Caco-2 (cell line): ENCODE measurements around the gene INO80D. TPM values are rescaled to one million over a fixed set of nuclear protein-coding genes. Genes with fewer than 3 reads are reported as not detected.
A peak's percentile ranks its signal among the peaks of the same experiment; 100 is the strongest.

Source experiments
- BruUV-seq: library from RNA; stranded (reverse); fragments of 400-500 nt; replicated peaks from 2 replicates; lab custom pipeline; 2021; lab: Mats Ljungman, UMichigan
- CTCF ChIA-PET: fragments of 300-600 bp; sonication (Branson Sonifier 250); formaldehyde crosslinking; loops from one replicate; lab custom pipeline; 2022; ENCODE audit warnings: antibody characterized with exemption; lab: Charles Lee
- POLR2A ChIA-PET: fragments of 300-600 bp; sonication (Branson Sonifier 250); formaldehyde crosslinking; loops from one replicate; lab custom pipeline; 2022; ENCODE audit warnings: antibody characterized with exemption; lab: Charles Lee
- DNase-seq, 2 experiments: peaks; one replicate each; pipeline versions ENCODE4 v3.0.0 to v3.0.0-alpha.2; 2020 to 2022
- H3K27me3 ChIP-seq: replicated peaks from 2 replicates; pipeline ENCODE4 v1.6.0; 2011; ENCODE audit warnings: low read length; ENCODE audit not compliant: control insufficient read depth, insufficient read depth
- H3K36me3 ChIP-seq: 2 replicates; pipeline ENCODE4 v1.5.1; 2011; ENCODE audit warnings: low read length; ENCODE audit not compliant: control insufficient read depth, insufficient read depth
- H3K4me1 ChIP-seq: fragments of 250-450 bp; sonication (Bioruptor Pico); 2 replicates; pipeline ENCODE4 v1.5.1; 2020; ENCODE audit warnings: mild to moderate bottlenecking
- H3K4me3 ChIP-seq: 2 replicates; pipeline ENCODE4 v1.5.1; 2011; ENCODE audit warnings: low read depth, mild to moderate bottlenecking, control low read depth, low read length
- H3K9me3 ChIP-seq: fragments of 250-450 bp; sonication (Bioruptor Pico); 2 replicates; pipeline ENCODE4 v1.5.1; 2020; ENCODE audit warnings: mild to moderate bottlenecking, moderate library complexity
- H3K27ac Mint-ChIP-seq: one replicate; pipeline ENCODE4 v1.8.0; 2022; ENCODE audit warnings: mixed read lengths; ENCODE audit not compliant: unreplicated experiment
- H3K27me3 Mint-ChIP-seq: one replicate; pipeline ENCODE4 v1.8.0; 2022; ENCODE audit warnings: mixed read lengths; ENCODE audit not compliant: insufficient read depth, unreplicated experiment
- H3K36me3 Mint-ChIP-seq: one replicate; pipeline ENCODE4 v1.8.0; 2022; ENCODE audit warnings: mild to moderate bottlenecking, mixed read lengths; ENCODE audit not compliant: insufficient read depth, unreplicated experiment
- H3K4me1 Mint-ChIP-seq: one replicate; pipeline ENCODE4 v1.8.0; 2022; ENCODE audit warnings: low read depth, mixed read lengths; ENCODE audit not compliant: unreplicated experiment
- H3K4me3 Mint-ChIP-seq: one replicate; pipeline ENCODE4 v1.8.0; 2022; ENCODE audit warnings: mild to moderate bottlenecking, moderate library complexity, mixed read lengths; ENCODE audit not compliant: unreplicated experiment
- H3K9me3 Mint-ChIP-seq: one replicate; pipeline ENCODE4 v1.8.0; 2022; ENCODE audit warnings: mixed read lengths; ENCODE audit not compliant: unreplicated experiment
- intact Hi-C: fragments of 100-400 bp; cut with micrococcal nuclease; formaldehyde crosslinking; loops from one replicate; pipeline ENCODE4 v1.10.0; 2022; ENCODE audit not compliant: unreplicated experiment
- total RNA-seq: library from RNA; stranded (reverse); gene quantifications from 2 replicates; pipeline ENCODE4 v1.2.3, GENCODE V29; 2022
- TF ChIP-seq, protein P1 (sequence below), 2 experiments: fragments of 200-600 bp in 1 of 2; IDR thresholded peaks; 1 replicate in 1 of 2; 2 replicates in 1 of 2; pipeline versions ENCODE4 v1.5.1 to v1.8.0; 2011 to 2022; ENCODE audit warnings: antibody characterized with exemption in 1 of 2, control low read depth in 1 of 2, inconsistent platforms in 1 of 2, low read depth in 1 of 2, low read length in 1 of 2, mild to moderate bottlenecking in 1 of 2, moderate library complexity in 1 of 2; ENCODE audit not compliant: insufficient read depth in 1 of 2, severe bottlenecking in 1 of 2, unreplicated experiment in 1 of 2

The INO80D gene
- total RNA-seq, 1 experiment from 2014 or later: 19.8 TPM

DNA sequence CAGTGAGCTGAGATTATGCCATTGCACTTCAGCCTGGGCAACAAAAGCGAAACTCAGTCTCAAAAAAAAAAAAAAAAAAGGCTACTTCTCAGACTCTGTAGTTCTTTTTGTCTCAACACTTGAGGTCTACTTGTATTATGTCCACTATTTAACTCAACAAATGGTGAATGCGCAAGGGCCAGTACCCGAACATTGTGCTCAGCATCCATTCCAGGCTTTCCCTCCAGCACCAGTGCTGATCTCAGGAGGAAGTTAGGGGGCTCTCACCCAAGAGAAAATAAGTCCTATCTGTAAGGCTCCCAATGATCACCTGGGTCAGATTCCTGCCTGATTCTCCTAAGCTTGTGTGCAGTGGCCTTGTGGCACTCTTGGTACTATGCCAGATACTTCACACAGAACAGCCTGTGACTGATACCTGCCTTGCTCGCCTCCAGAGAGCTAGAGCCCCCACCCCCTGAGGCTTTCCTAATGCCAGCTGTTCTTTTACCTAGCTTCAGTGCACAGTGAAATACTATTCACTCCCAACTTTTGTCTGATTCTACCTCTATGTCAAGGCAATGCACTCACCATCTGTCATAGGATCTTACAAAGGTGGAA lies 74.9 kb downstream of the INO80D start:
- intact Hi-C loops: no loop called here
- H3K36me3 Mint-ChIP-seq: peaks cover 33% of the 10 kb centered on the region
- no peak overlapping the region for H3K4me3 ChIP-seq
- H3K4me1 ChIP-seq: no peaks in the 10 kb centered on the region
- H3K9me3 ChIP-seq: peaks cover 9% of the 10 kb centered on the region
- POLR2A ChIA-PET: no interaction called here
- no peak overlapping the region for H3K27ac Mint-ChIP-seq
- DNase-seq: no peak
- H3K36me3 ChIP-seq: peaks cover 1% of the 10 kb centered on the region
- CTCF ChIA-PET: no interaction called here
- no peaks in the 10 kb centered on the region for H3K4me1 Mint-ChIP-seq
- no peaks in the 10 kb centered on the region for H3K27me3 Mint-ChIP-seq
- no TSS peak for BruUV-seq
- no peaks in the 10 kb centered on the region for H3K9me3 Mint-ChIP-seq
- no peaks in the 10 kb centered on the region for H3K27me3 ChIP-seq
- H3K4me3 Mint-ChIP-seq: no peak overlapping the region
- TF ChIP-seq, protein P1, sequence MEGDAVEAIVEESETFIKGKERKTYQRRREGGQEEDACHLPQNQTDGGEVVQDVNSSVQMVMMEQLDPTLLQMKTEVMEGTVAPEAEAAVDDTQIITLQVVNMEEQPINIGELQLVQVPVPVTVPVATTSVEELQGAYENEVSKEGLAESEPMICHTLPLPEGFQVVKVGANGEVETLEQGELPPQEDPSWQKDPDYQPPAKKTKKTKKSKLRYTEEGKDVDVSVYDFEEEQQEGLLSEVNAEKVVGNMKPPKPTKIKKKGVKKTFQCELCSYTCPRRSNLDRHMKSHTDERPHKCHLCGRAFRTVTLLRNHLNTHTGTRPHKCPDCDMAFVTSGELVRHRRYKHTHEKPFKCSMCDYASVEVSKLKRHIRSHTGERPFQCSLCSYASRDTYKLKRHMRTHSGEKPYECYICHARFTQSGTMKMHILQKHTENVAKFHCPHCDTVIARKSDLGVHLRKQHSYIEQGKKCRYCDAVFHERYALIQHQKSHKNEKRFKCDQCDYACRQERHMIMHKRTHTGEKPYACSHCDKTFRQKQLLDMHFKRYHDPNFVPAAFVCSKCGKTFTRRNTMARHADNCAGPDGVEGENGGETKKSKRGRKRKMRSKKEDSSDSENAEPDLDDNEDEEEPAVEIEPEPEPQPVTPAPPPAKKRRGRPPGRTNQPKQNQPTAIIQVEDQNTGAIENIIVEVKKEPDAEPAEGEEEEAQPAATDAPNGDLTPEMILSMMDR (IDR thresholded peaks at IDR 0.05; ENCODE audit: insufficient read depth in 1 of 2, low read depth in 1 of 2, low read length in 1 of 2, severe bottlenecking in 1 of 2, unreplicated experiment in 1 of 2): no peak

DNA sequence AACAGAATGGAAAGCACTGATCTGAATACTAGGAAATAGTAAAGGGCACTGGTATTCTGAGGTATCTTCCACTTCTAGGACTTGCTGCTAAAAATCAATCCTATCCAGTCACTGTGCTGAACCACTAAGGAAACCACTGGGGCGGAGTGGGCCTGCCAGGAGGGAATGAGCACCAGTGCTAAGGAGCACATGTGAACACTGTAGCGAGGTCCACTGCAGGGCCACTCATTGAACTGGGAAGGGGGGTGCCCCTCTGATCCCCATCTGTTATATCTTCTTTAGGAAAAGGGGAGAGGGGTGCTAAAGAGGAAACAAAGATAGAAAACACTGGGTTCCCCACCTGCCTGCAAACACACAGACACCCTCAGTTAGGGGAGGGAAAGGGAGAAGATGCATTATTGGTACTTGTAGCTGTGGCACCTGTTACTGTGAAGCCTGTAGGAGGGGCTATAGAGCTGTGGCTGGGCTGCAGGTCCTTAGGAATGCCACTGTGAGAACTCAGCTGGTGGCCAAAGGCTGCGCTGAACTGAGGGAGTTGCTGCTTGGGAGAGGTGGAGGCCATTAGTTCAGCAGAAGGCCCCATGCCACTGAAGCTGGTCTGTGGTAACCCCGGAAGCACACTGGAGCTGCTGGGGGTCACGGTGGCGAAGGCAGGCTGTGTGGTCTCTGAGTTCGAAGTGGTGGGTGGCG lies 81.8 kb downstream of the INO80D start:
- H3K4me1 ChIP-seq: no peaks in the 10 kb centered on the region
- no peaks in the 10 kb centered on the region for H3K9me3 Mint-ChIP-seq
- no TSS peak for BruUV-seq
- no peak overlapping the region for H3K27ac Mint-ChIP-seq
- intact Hi-C loops: loop anchor here (1.0 to 2.0 kb wide), 3 partner anchors 123 to 155 kb away; partner anchors contain the start of genes EEF1B2 and NDUFS1
- peak; percentile 65 for DNase-seq
- H3K4me1 Mint-ChIP-seq: no peaks in the 10 kb centered on the region
- no peak overlapping the region for H3K4me3 ChIP-seq
- CTCF ChIA-PET: interaction anchor here (0.6 to 1.1 kb wide), 6 partner anchors 24 to 256 kb away, joined by 3 to 6 read pairs (median 3); partner anchors contain the start of gene INO80D
- 0 out of 2 replicates have a peak, but pooled peaks cover 3% of the 10 kb centered on the region for H3K36me3 ChIP-seq
- H3K27me3 Mint-ChIP-seq: no peaks in the 10 kb centered on the region
- H3K4me3 Mint-ChIP-seq: no peak overlapping the region
- H3K9me3 ChIP-seq: no peaks in the 10 kb centered on the region
- POLR2A ChIA-PET: no interaction called here
- TF ChIP-seq, protein P1 (IDR thresholded peaks at IDR 0.05; ENCODE audit: insufficient read depth in 1 of 2, low read depth in 1 of 2, low read length in 1 of 2, severe bottlenecking in 1 of 2, unreplicated experiment in 1 of 2): peak; percentile 31 to 78
- peaks cover 29% of the 10 kb centered on the region for H3K36me3 Mint-ChIP-seq
- no peaks in the 10 kb centered on the region for H3K27me3 ChIP-seq

DNA sequence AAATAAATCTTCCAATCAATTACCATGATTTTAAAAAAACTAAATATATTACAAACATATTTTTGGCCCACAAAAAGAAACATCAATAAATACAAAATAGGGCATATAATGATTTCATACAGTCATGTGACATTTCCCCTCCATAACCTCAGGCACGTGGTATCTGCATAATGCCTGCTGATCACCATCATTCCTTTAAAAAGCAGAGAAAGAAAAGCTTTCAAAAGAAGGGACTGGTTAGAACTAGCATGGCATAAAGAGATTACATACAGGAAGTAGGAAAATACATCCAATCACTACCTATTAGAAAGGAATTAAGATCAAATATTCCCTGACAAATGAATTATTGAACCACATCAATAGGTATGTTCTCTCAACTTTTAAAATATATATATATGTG lies 83.5 kb downstream of the INO80D start:
- no peak overlapping the region for H3K4me3 ChIP-seq
- POLR2A ChIA-PET: no interaction called here
- no TSS peak for BruUV-seq
- H3K27me3 ChIP-seq: no peaks in the 10 kb centered on the region
- Mint-ChIP-seq H3K4me1 (no peaks in the 10 kb centered on the region), H3K9me3 (no peaks in the 10 kb centered on the region), H3K36me3 (peaks cover 25% of the 10 kb centered on the region), H3K27ac (no peak overlapping the region), H3K27me3 (no peaks in the 10 kb centered on the region), H3K4me3 (no peak overlapping the region)
- intact Hi-C loops: no loop called here
- no peaks in the 10 kb centered on the region for H3K4me1 ChIP-seq
- no peaks in the 10 kb centered on the region for H3K9me3 ChIP-seq
- CTCF ChIA-PET: no interaction called here
- TF ChIP-seq, protein P1 (IDR thresholded peaks at IDR 0.05; ENCODE audit: insufficient read depth in 1 of 2, low read depth in 1 of 2, low read length in 1 of 2, severe bottlenecking in 1 of 2, unreplicated experiment in 1 of 2): no peak
- 0 out of 2 replicates have a peak, but pooled peaks cover 3% of the 10 kb centered on the region for H3K36me3 ChIP-seq
- DNase-seq: no peak
